ENCODE measurements around the gene SYT1. TPM values are rescaled to one million over a fixed set of nuclear protein-coding genes. Genes with fewer than 3 reads are reported as not detected.

SYT1 gene
- total RNA-seq, 2 donors from 2014 or later = 6.1 to 11.5 TPM

- intact Hi-C loops (cut with DNase I) = no loop called here
- Histone ChIP-seq H3K4me1 (replicated peaks) (no peaks in the 10 kb centered on the region), H3K27ac (no peak overlapping the region), H3K27me3 (replicated peaks; ENCODE audit: insufficient read depth) (no peaks in the 10 kb centered on the region), H3K9me3 (no peaks in the 10 kb centered on the region), H3K4me3 (no peak overlapping the region), H3K36me3 (no peaks in the 10 kb centered on the region)
- TF ChIP-seq CTCF (IDR thresholded peaks at IDR 0.05) (no peak), POLR2A (IDR thresholded peaks at IDR 0.05) (no peak), POLR2AphosphoS5 (IDR thresholded peaks at IDR 0.05) (no peak)
- DNase-seq (ENCODE audit: low spot score) = no peak
- 72% methylated on average over 1 of the region's 1 CpG for WGBS
Observed at GRCh38 chr12:78878866-78879265, 14.3 kb downstream of the SYT1 start.

GRCh38 chr12:78880078-78880477 lies 15.5 kb downstream of the SYT1 start:
- intact Hi-C loops (cut with DNase I) = no loop called here
- no peak for TF ChIP-seq CTCF (IDR thresholded peaks at IDR 0.05)
- no peak for TF ChIP-seq POLR2AphosphoS5 (IDR thresholded peaks at IDR 0.05)
- no peak for TF ChIP-seq POLR2A (IDR thresholded peaks at IDR 0.05)

DNA sequence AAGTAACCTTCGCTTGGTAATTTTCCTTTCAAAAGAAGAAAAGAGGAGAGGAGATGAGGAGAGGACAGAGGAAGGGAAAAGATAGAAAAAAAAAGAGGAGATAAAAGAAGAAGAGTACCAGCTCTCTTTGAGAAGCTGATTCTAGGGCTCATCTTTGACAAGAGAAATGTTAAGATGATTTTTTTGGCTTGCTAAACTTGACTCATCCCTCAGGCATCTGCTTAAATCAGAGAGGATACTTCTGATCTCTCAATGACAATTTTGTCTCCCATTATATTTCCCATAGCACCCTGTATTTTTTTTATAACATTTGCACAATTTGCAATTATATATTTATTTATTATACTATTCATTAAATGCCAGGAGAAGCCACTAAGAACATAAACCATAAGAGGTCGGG lies 17.1 kb downstream of the SYT1 start:
- DNase-seq (ENCODE audit: low spot score) = no peak
- WGBS = 92% methylated on average over 2 of the region's 2 CpGs
- no peaks in the 10 kb centered on the region for H3K9me3 ChIP-seq
- no peaks in the 10 kb centered on the region for H3K4me1 ChIP-seq (replicated peaks)
- intact Hi-C loops (cut with DNase I) = no loop called here
- TF ChIP-seq POLR2AphosphoS5 (IDR thresholded peaks at IDR 0.05) (no peak), CTCF (IDR thresholded peaks at IDR 0.05) (no peak), POLR2A (IDR thresholded peaks at IDR 0.05) (no peak)
- no peak overlapping the region for H3K27ac ChIP-seq
- H3K4me3 ChIP-seq = no peak overlapping the region
- no peaks in the 10 kb centered on the region for H3K27me3 ChIP-seq (replicated peaks; ENCODE audit: insufficient read depth)
- no peaks in the 10 kb centered on the region for H3K36me3 ChIP-seq

More at GRCh38 chr12:78880078-78880477, 15.5 kb downstream of the SYT1 start:
- no peaks in the 10 kb centered on the region for H3K36me3 ChIP-seq
- no peak for DNase-seq (ENCODE audit: low spot score)
- no peak overlapping the region for H3K4me3 ChIP-seq
- H3K4me1 ChIP-seq (replicated peaks) = no peaks in the 10 kb centered on the region
- no peaks in the 10 kb centered on the region for H3K27me3 ChIP-seq (replicated peaks; ENCODE audit: insufficient read depth)
- no peak overlapping the region for H3K27ac ChIP-seq
- no peaks in the 10 kb centered on the region for H3K9me3 ChIP-seq

DNA sequence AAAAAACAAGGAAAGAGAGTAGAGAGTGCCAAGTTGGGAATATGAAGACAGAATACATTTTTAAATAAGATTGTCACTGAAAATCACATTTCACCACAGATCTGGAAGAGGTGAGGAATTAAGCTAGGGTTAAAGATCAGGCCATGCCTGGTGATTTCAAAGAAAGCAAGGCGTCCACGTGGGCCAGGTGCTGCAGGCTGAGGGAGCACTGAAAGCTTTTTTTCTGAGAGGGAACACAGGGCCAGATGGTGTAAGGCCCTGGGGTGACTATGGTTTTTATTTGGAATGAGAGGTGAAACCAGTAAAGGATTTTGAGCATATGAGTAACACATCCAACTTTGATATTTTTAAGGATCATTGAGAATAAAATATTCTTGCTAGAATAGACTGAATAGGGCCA lies 20.9 kb downstream of the SYT1 start:
- intact Hi-C loops (cut with DNase I) = no loop called here
- TF ChIP-seq POLR2A (IDR thresholded peaks at IDR 0.05) (no peak), CTCF (IDR thresholded peaks at IDR 0.05) (no peak), POLR2AphosphoS5 (IDR thresholded peaks at IDR 0.05) (no peak)
- H3K4me3 ChIP-seq = no peak overlapping the region
- H3K27ac ChIP-seq = no peak overlapping the region
- no peaks in the 10 kb centered on the region for H3K4me1 ChIP-seq (replicated peaks)
- no peak for DNase-seq (ENCODE audit: low spot score)
- no peaks in the 10 kb centered on the region for H3K36me3 ChIP-seq
- WGBS = 58% methylated on average over 2 of the region's 2 CpGs
- no peaks in the 10 kb centered on the region for H3K27me3 ChIP-seq (replicated peaks; ENCODE audit: insufficient read depth)
- H3K9me3 ChIP-seq = no peaks in the 10 kb centered on the region

GRCh38 chr12:78886719-78887407 lies 22.3 kb downstream of the SYT1 start:
- Histone ChIP-seq H3K27me3 (replicated peaks; ENCODE audit: insufficient read depth) (no peaks in the 10 kb centered on the region), H3K36me3 (no peaks in the 10 kb centered on the region), H3K4me3 (no peak overlapping the region), H3K4me1 (replicated peaks) (no peaks in the 10 kb centered on the region), H3K27ac (no peak overlapping the region), H3K9me3 (no peaks in the 10 kb centered on the region)
- TF ChIP-seq CTCF (IDR thresholded peaks at IDR 0.05) = no peak
- no peak for TF ChIP-seq POLR2AphosphoS5 (IDR thresholded peaks at IDR 0.05)
- TF ChIP-seq POLR2A (IDR thresholded peaks at IDR 0.05) = no peak
- 87% methylated on average over 7 of the region's 7 CpGs for WGBS
- intact Hi-C loops (cut with DNase I) = no loop called here
- DNase-seq (ENCODE audit: low spot score) = no peak

Measured in prostate gland (tissue), 2 donors.